ENCODE data around the gene MBNL2.

DNA sequence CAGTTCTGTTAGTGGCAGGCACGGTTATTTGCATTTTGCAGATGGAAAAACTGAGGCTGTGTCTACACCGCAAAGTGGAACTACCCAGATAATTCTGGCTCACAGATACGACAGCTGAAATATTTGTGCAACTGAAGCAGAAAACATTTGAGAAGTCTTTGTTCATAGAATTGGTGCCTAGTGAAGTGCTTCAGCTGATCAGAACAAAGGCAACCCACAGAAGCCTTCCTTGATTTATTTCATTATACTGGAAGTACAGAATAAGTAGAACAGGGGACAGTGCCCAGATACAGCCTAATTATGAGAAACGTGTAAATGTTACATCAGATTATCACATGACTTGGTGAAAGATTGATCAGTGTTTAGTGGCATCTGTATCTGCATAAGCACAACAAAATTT, 138.5 kb downstream of the MBNL2 start:
- no peak for TF ChIP-seq POLR2A (IDR thresholded peaks at IDR 0.05; ENCODE audit: low read depth)
- TF ChIP-seq, protein P1, sequence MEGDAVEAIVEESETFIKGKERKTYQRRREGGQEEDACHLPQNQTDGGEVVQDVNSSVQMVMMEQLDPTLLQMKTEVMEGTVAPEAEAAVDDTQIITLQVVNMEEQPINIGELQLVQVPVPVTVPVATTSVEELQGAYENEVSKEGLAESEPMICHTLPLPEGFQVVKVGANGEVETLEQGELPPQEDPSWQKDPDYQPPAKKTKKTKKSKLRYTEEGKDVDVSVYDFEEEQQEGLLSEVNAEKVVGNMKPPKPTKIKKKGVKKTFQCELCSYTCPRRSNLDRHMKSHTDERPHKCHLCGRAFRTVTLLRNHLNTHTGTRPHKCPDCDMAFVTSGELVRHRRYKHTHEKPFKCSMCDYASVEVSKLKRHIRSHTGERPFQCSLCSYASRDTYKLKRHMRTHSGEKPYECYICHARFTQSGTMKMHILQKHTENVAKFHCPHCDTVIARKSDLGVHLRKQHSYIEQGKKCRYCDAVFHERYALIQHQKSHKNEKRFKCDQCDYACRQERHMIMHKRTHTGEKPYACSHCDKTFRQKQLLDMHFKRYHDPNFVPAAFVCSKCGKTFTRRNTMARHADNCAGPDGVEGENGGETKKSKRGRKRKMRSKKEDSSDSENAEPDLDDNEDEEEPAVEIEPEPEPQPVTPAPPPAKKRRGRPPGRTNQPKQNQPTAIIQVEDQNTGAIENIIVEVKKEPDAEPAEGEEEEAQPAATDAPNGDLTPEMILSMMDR (IDR thresholded peaks at IDR 0.05), result no peak
- TF ChIP-seq POLR2AphosphoS5 (IDR thresholded peaks at IDR 0.05), result no peak
